ENCODE data around the gene ELN.
"Not testable (repeated sequence)": the region's sequence is repeated elsewhere in the genome, so short reads cannot be mapped to it uniquely, and the experiment has no call there.

GRCh38 chr7:74046581-74046980 is 18.6 kb downstream of the ELN start:
- not testable (repeated sequence) for TF ChIP-seq CTCF (IDR thresholded peaks at IDR 0.05; ENCODE audit: poor library complexity); EZH2phosphoT487 (IDR thresholded peaks at IDR 0.05; ENCODE audit: low read depth, severe bottlenecking, unreplicated experiment); EZH2 (IDR thresholded peaks at IDR 0.05; ENCODE audit: borderline replicate concordance)

All from hepatocyte (in vitro differentiated cells).